ENCODE measurements around the gene DYTN.
A peak's percentile ranks its signal among the peaks of the same experiment; 100 is the strongest.

The DYTN gene

GRCh38 chr2:206739271-206739670 is 21.1 kb upstream of the DYTN start:
- H3K4me1 ChIP-seq (ENCODE audit: control extremely low read depth in 1 of 4, control insufficient read depth in 4 of 4, insufficient read depth in 4 of 4, low read length in 3 of 4), result no peaks in the 10 kb centered on the region
- 60% methylated on average over 1 of the region's 2 CpGs for WGBS (ENCODE audit: insufficient coverage)
- H3K36me3 ChIP-seq (ENCODE audit: control insufficient read depth in 4 of 4, insufficient read depth in 4 of 4, low read length in 3 of 4), result no peaks in the 10 kb centered on the region
- H3K9me3 ChIP-seq (ENCODE audit: control extremely low read depth in 1 of 5, control insufficient read depth in 4 of 5, insufficient read depth in 2 of 5, low read depth in 1 of 5, low read length in 4 of 5), result peaks cover 0 to 3% (median 0%) of the 10 kb centered on the region in 5 experiments
- no peak overlapping the region for H3K4me3 ChIP-seq (ENCODE audit: control insufficient read depth in 1 of 7, extremely low read depth in 1 of 7, insufficient read depth in 4 of 7, low read depth in 2 of 7, low read length in 6 of 7)
- no peaks in the 10 kb centered on the region for H3K27me3 ChIP-seq (replicated peaks in 2 of 5; ENCODE audit: control insufficient read depth in 4 of 5, insufficient read depth in 5 of 5, low read length in 4 of 5)
- H3K27ac ChIP-seq (ENCODE audit: insufficient read depth in 1 of 2, low read depth in 1 of 2, low read length in 2 of 2, poor library complexity in 1 of 2, severe bottlenecking in 2 of 2), result no peak overlapping the region
- ChIA-PET POLR2A (no interaction called here), CTCF (interaction anchor here (1.3 kb wide), 1 partner anchor 40 kb away, joined by 4 read pairs; no protein-coding TSS in a partner anchor)
- DNase-seq, result no peak

GRCh38 chr2:206736935-206737334 is 18.7 kb upstream of the DYTN start:
- no peaks in the 10 kb centered on the region for H3K27me3 ChIP-seq (replicated peaks in 2 of 5; ENCODE audit: control insufficient read depth in 4 of 5, insufficient read depth in 5 of 5, low read length in 4 of 5)
- WGBS (ENCODE audit: insufficient coverage), result 94% methylated on average over 4 of the region's 5 CpGs
- ChIA-PET POLR2A (interaction anchor here (0.8 kb wide), 1 partner anchor 16 kb away, joined by 4 read pairs; no protein-coding TSS in a partner anchor), CTCF (interaction anchor here (0.5 to 0.8 kb wide), 2 partner anchors 20 to 774 kb away, joined by 4 read pairs; no protein-coding TSS in a partner anchor)
- H3K4me3 ChIP-seq (ENCODE audit: control insufficient read depth in 1 of 7, extremely low read depth in 1 of 7, insufficient read depth in 4 of 7, low read depth in 2 of 7, low read length in 6 of 7), result no peak overlapping the region
- H3K9me3 ChIP-seq (ENCODE audit: control extremely low read depth in 1 of 5, control insufficient read depth in 4 of 5, insufficient read depth in 2 of 5, low read depth in 1 of 5, low read length in 4 of 5), result peaks cover 0 to 3% (median 0%) of the 10 kb centered on the region in 5 experiments
- DNase-seq, result no peak
- H3K36me3 ChIP-seq (ENCODE audit: control insufficient read depth in 4 of 4, insufficient read depth in 4 of 4, low read length in 3 of 4), result no peaks in the 10 kb centered on the region
- no peaks in the 10 kb centered on the region for H3K4me1 ChIP-seq (ENCODE audit: control extremely low read depth in 1 of 4, control insufficient read depth in 4 of 4, insufficient read depth in 4 of 4, low read length in 3 of 4)
- no peak overlapping the region for H3K27ac ChIP-seq (ENCODE audit: insufficient read depth in 1 of 2, low read depth in 1 of 2, low read length in 2 of 2, poor library complexity in 1 of 2, severe bottlenecking in 2 of 2)

GRCh38 chr2:206733341-206733740 is 15.1 kb upstream of the DYTN start:
- H3K4me3 ChIP-seq (ENCODE audit: control insufficient read depth in 1 of 7, extremely low read depth in 1 of 7, insufficient read depth in 4 of 7, low read depth in 2 of 7, low read length in 6 of 7), result no peak overlapping the region
- peaks cover 0 to 3% (median 0%) of the 10 kb centered on the region in 5 experiments for H3K9me3 ChIP-seq (ENCODE audit: control extremely low read depth in 1 of 5, control insufficient read depth in 4 of 5, insufficient read depth in 2 of 5, low read depth in 1 of 5, low read length in 4 of 5)
- H3K36me3 ChIP-seq (ENCODE audit: control insufficient read depth in 4 of 4, insufficient read depth in 4 of 4, low read length in 3 of 4), result no peaks in the 10 kb centered on the region
- CTCF ChIA-PET, result no interaction called here
- peaks cover 0 to 7% (median 0%) of the 10 kb centered on the region in 4 experiments for H3K4me1 ChIP-seq (ENCODE audit: control extremely low read depth in 1 of 4, control insufficient read depth in 4 of 4, insufficient read depth in 4 of 4, low read length in 3 of 4)
- no peaks in the 10 kb centered on the region for H3K27me3 ChIP-seq (replicated peaks in 2 of 5; ENCODE audit: control insufficient read depth in 4 of 5, insufficient read depth in 5 of 5, low read length in 4 of 5)
- H3K27ac ChIP-seq (ENCODE audit: insufficient read depth in 1 of 2, low read depth in 1 of 2, low read length in 2 of 2, poor library complexity in 1 of 2, severe bottlenecking in 2 of 2), result no peak overlapping the region
- DNase-seq, result no peak
- POLR2A ChIA-PET, result no interaction called here
- WGBS (ENCODE audit: insufficient coverage), result 88% methylated on average over 1 of the region's 2 CpGs

GRCh38 chr2:206728277-206729199 is 10.3 kb upstream of the DYTN start:
- H3K4me1 ChIP-seq (ENCODE audit: control extremely low read depth in 1 of 4, control insufficient read depth in 4 of 4, insufficient read depth in 4 of 4, low read length in 3 of 4), result peaks cover 0 to 9% (median 0%) of the 10 kb centered on the region in 4 experiments
- H3K36me3 ChIP-seq (ENCODE audit: control insufficient read depth in 4 of 4, insufficient read depth in 4 of 4, low read length in 3 of 4), result no peaks in the 10 kb centered on the region
- ChIA-PET CTCF (interaction anchor here (1.0 kb wide), 1 partner anchor 15 kb away, joined by 3 read pairs; no protein-coding TSS in a partner anchor), POLR2A (no interaction called here)
- no peak overlapping the region for H3K27ac ChIP-seq (ENCODE audit: insufficient read depth in 1 of 2, low read depth in 1 of 2, low read length in 2 of 2, poor library complexity in 1 of 2, severe bottlenecking in 2 of 2)
- H3K4me3 ChIP-seq (ENCODE audit: control insufficient read depth in 1 of 7, extremely low read depth in 1 of 7, insufficient read depth in 4 of 7, low read depth in 2 of 7, low read length in 6 of 7), result no peak overlapping the region
- WGBS (ENCODE audit: insufficient coverage), result 100% methylated on average over 3 of the region's 7 CpGs
- H3K27me3 ChIP-seq (replicated peaks in 2 of 5; ENCODE audit: control insufficient read depth in 4 of 5, insufficient read depth in 5 of 5, low read length in 4 of 5), result no peaks in the 10 kb centered on the region
- DNase-seq, result no peak
- no peaks in the 10 kb centered on the region for H3K9me3 ChIP-seq (ENCODE audit: control extremely low read depth in 1 of 5, control insufficient read depth in 4 of 5, insufficient read depth in 2 of 5, low read depth in 1 of 5, low read length in 4 of 5)

- Histone ChIP-seq H3K27ac (ENCODE audit: insufficient read depth in 1 of 2, low read depth in 1 of 2, low read length in 2 of 2, poor library complexity in 1 of 2, severe bottlenecking in 2 of 2) (no peak overlapping the region), H3K36me3 (ENCODE audit: control insufficient read depth in 4 of 4, insufficient read depth in 4 of 4, low read length in 3 of 4) (no peaks in the 10 kb centered on the region), H3K4me3 (ENCODE audit: control insufficient read depth in 1 of 7, extremely low read depth in 1 of 7, insufficient read depth in 4 of 7, low read depth in 2 of 7, low read length in 6 of 7) (no peak overlapping the region), H3K27me3 (replicated peaks in 2 of 5; ENCODE audit: control insufficient read depth in 4 of 5, insufficient read depth in 5 of 5, low read length in 4 of 5) (no peaks in the 10 kb centered on the region), H3K9me3 (ENCODE audit: control extremely low read depth in 1 of 5, control insufficient read depth in 4 of 5, insufficient read depth in 2 of 5, low read depth in 1 of 5, low read length in 4 of 5) (no peaks in the 10 kb centered on the region), H3K4me1 (ENCODE audit: control extremely low read depth in 1 of 4, control insufficient read depth in 4 of 4, insufficient read depth in 4 of 4, low read length in 3 of 4) (peaks cover 0 to 9% (median 0%) of the 10 kb centered on the region in 4 experiments)
- DNase-seq, result no peak
- WGBS (ENCODE audit: insufficient coverage), result 100% methylated on average over 1 of the region's 2 CpGs
- CTCF ChIA-PET, result no interaction called here
- POLR2A ChIA-PET, result no interaction called here
Measured at GRCh38 chr2:206727287-206727686, 9.1 kb upstream of the DYTN start.

GRCh38 chr2:206723288-206723687 is 5.1 kb upstream of the DYTN start:
- Histone ChIP-seq H3K27me3 (replicated peaks in 2 of 5; ENCODE audit: control insufficient read depth in 4 of 5, insufficient read depth in 5 of 5, low read length in 4 of 5) (no peaks in the 10 kb centered on the region), H3K4me1 (ENCODE audit: control extremely low read depth in 1 of 4, control insufficient read depth in 4 of 4, insufficient read depth in 4 of 4, low read length in 3 of 4) (peaks cover 0 to 6% (median under 1%) of the 10 kb centered on the region in 4 experiments), H3K9me3 (ENCODE audit: control extremely low read depth in 1 of 5, control insufficient read depth in 4 of 5, insufficient read depth in 2 of 5, low read depth in 1 of 5, low read length in 4 of 5) (no peaks in the 10 kb centered on the region), H3K36me3 (ENCODE audit: control insufficient read depth in 4 of 4, insufficient read depth in 4 of 4, low read length in 3 of 4) (no peaks in the 10 kb centered on the region), H3K4me3 (ENCODE audit: control insufficient read depth in 1 of 7, extremely low read depth in 1 of 7, insufficient read depth in 4 of 7, low read depth in 2 of 7, low read length in 6 of 7) (no peak overlapping the region), H3K27ac (ENCODE audit: insufficient read depth in 1 of 2, low read depth in 1 of 2, low read length in 2 of 2, poor library complexity in 1 of 2, severe bottlenecking in 2 of 2) (no peak overlapping the region)
- no peak for DNase-seq
- ChIA-PET POLR2A (no interaction called here), CTCF (no interaction called here)
- WGBS (ENCODE audit: insufficient coverage), result 100% methylated on average over 1 of the region's 1 CpG

DNA sequence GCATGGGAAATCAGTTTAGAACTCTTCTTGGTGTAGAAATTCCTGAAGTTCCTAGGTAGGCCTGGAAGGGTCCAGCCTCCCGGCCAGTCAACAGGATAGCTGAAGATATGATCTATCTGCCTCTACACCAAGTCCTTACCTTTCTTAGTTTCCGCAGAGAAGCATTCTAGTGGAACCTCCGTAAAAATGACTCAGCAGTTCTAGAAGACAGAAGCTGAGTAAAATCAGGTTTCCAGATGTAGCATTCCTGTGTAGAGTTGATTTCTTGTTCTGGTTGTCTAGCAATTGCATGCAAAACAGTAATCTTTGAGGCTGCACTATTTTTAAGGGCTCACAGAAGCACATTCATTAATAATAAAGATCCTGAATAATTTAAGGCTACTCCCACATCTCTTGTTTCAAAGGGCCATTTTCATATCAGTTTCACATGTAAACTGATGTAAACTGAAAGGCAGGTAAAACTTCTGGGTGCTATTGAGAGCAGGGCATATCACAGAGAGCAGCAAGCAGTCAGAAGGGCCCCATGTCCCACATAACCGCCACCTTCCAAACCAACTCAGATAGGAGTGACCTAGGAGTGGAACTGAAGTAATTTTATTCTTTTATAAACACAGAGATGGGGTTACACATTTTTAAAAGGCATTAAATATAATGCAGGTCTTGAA is 3.2 kb upstream of the DYTN start:
- Histone ChIP-seq H3K4me3 (ENCODE audit: control insufficient read depth in 1 of 7, extremely low read depth in 1 of 7, insufficient read depth in 4 of 7, low read depth in 2 of 7, low read length in 6 of 7) (no peak overlapping the region), H3K9me3 (ENCODE audit: control extremely low read depth in 1 of 5, control insufficient read depth in 4 of 5, insufficient read depth in 2 of 5, low read depth in 1 of 5, low read length in 4 of 5) (no peaks in the 10 kb centered on the region), H3K27me3 (replicated peaks in 2 of 5; ENCODE audit: control insufficient read depth in 4 of 5, insufficient read depth in 5 of 5, low read length in 4 of 5) (no peaks in the 10 kb centered on the region), H3K27ac (ENCODE audit: insufficient read depth in 1 of 2, low read depth in 1 of 2, low read length in 2 of 2, poor library complexity in 1 of 2, severe bottlenecking in 2 of 2) (no peak overlapping the region), H3K36me3 (ENCODE audit: control insufficient read depth in 4 of 4, insufficient read depth in 4 of 4, low read length in 3 of 4) (no peaks in the 10 kb centered on the region), H3K4me1 (ENCODE audit: control extremely low read depth in 1 of 4, control insufficient read depth in 4 of 4, insufficient read depth in 4 of 4, low read length in 3 of 4) (peaks cover 0 to 6% (median 0%) of the 10 kb centered on the region in 4 experiments)
- peak in 2 of 3 donors; percentile 58 for DNase-seq
- CTCF ChIA-PET, result no interaction called here
- WGBS (ENCODE audit: insufficient coverage), result 0% methylated on average over 2 of the region's 4 CpGs
- POLR2A ChIA-PET, result interaction anchor here (0.6 to 0.7 kb wide), 2 partner anchors 16 to 931 kb away, joined by 4 to 5 read pairs; no protein-coding TSS in a partner anchor
